Vagina (tissue), 2 donors: Measurements from ENCODE around the gene PRDM10.

Experiments used
- POLR2A ChIP-seq, 2 donors: fragments of 450-650 bp; IDR thresholded peaks; one replicate each; pipeline ENCODE4 v1.6.1; 2017; ENCODE audit warnings: antibody characterized with exemption in 2 of 2, mild to moderate bottlenecking in 2 of 2, moderate library complexity in 2 of 2
- TF ChIP-seq, protein P1 (sequence below), 3 experiments: fragments of 450-650 bp in 2 of 3; fragments of 200-600 bp in 1 of 3; sonication (generic) in 1 of 3; IDR thresholded peaks; one replicate each; pipeline ENCODE4 v1.5.1; 2017 to 2019; ENCODE audit warnings: antibody characterized with exemption in 3 of 3, mild to moderate bottlenecking in 2 of 3, moderate library complexity in 2 of 3

DNA sequence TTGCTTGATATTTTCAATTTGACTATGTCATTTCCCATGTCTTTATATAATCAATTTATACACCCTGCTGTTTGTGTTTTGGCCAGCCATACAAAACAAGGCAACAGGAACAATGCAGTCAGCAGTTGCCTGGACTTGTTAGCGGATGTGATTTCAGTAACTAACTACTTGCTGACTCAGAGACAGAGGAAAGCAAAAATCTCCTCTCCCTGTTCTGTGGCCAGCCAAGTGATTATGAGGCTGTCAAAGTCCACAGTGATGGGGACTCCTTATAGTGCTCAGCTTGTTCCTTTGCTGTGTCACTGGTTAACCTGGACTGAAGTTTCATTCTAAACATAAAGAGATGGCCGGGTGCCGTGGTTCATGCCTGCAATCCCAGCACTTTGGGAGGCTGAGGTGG lies 34.4 kb upstream of the PRDM10 start:
- TF ChIP-seq, protein P1, sequence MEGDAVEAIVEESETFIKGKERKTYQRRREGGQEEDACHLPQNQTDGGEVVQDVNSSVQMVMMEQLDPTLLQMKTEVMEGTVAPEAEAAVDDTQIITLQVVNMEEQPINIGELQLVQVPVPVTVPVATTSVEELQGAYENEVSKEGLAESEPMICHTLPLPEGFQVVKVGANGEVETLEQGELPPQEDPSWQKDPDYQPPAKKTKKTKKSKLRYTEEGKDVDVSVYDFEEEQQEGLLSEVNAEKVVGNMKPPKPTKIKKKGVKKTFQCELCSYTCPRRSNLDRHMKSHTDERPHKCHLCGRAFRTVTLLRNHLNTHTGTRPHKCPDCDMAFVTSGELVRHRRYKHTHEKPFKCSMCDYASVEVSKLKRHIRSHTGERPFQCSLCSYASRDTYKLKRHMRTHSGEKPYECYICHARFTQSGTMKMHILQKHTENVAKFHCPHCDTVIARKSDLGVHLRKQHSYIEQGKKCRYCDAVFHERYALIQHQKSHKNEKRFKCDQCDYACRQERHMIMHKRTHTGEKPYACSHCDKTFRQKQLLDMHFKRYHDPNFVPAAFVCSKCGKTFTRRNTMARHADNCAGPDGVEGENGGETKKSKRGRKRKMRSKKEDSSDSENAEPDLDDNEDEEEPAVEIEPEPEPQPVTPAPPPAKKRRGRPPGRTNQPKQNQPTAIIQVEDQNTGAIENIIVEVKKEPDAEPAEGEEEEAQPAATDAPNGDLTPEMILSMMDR (IDR thresholded peaks at IDR 0.05), result no peak
- no peak for TF ChIP-seq POLR2A (IDR thresholded peaks at IDR 0.05)
